Skeletal muscle satellite cell (primary cell): ENCODE data around the gene PDGFRB.

Experiments
- H3K27me3 ChIP-seq: 2 replicates; pipeline ENCODE4 v1.7.0; 2013; ENCODE audit warnings: low read length; ENCODE audit not compliant: control insufficient read depth, insufficient read depth
- H3K36me3 ChIP-seq: 2 replicates; pipeline ENCODE4 v1.7.0; 2013; ENCODE audit warnings: mild to moderate bottlenecking, control low read depth, low read length; ENCODE audit not compliant: insufficient read depth
- H3K4me1 ChIP-seq: 2 replicates; pipeline ENCODE4 v1.7.0; 2013; ENCODE audit warnings: low read length; ENCODE audit not compliant: control insufficient read depth, insufficient read depth
- H3K4me2 ChIP-seq: 2 replicates; pipeline ENCODE4 v1.7.0; 2013; ENCODE audit warnings: mild to moderate bottlenecking, low read length
- H3K4me3 ChIP-seq: 2 replicates; pipeline ENCODE4 v1.7.0; 2013; ENCODE audit warnings: low read length
- H3K9ac ChIP-seq: 2 replicates; pipeline ENCODE4 v1.7.0; 2013; ENCODE audit warnings: mild to moderate bottlenecking, low read depth, low read length, moderate library complexity
- H3K9me3 ChIP-seq: replicated peaks from 2 replicates; pipeline ENCODE4 v1.7.0; 2013; ENCODE audit warnings: mild to moderate bottlenecking, control low read depth, low read length

PDGFRB gene

GRCh38 chr5:150180241-150181026 lies 24.8 kb upstream of the PDGFRB start:
- no peaks in the 10 kb centered on the region for H3K36me3 ChIP-seq
- H3K9me3 ChIP-seq = no peaks in the 10 kb centered on the region
- H3K27me3 ChIP-seq = peaks cover 19% of the 10 kb centered on the region
- no peak overlapping the region for H3K4me2 ChIP-seq
- H3K4me1 ChIP-seq = peaks cover 11% of the 10 kb centered on the region
- no peak overlapping the region for H3K9ac ChIP-seq
- no peak overlapping the region for H3K4me3 ChIP-seq

DNA sequence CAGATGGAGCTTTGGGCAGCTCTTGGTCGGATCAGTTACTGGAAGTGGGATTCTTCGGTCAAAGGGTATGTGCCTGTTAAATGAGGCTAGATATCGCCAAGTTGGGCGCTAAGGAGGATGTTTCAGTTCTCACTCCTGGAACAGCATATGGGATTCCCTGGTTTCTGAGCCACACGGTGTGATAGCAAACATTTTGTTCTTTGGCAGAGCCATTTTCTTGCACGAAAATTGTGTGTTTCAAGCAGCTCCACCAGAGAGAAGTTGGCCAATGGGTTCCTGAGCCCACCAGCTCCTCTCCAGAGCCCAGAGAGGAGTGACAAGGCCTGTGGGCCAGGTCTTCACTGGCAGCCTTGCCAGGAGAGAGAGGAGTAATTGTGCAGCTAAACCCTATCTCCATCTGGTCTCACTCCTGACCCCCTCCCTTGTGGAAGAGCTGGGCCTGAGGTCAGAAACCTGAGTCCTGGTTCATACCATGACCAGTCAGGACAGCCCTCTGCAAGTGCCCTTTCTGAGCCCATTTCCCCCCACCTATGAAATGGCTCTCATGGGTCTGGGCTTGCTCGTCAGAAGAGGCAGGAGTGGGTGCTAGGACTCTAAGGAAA lies 23.5 kb upstream of the PDGFRB start:
- H3K27me3 ChIP-seq = peaks cover 11% of the 10 kb centered on the region
- H3K4me1 ChIP-seq = peaks cover 11% of the 10 kb centered on the region
- H3K36me3 ChIP-seq = no peaks in the 10 kb centered on the region
- no peak overlapping the region for H3K4me3 ChIP-seq
- no peak overlapping the region for H3K9ac ChIP-seq
- no peak overlapping the region for H3K4me2 ChIP-seq
- no peaks in the 10 kb centered on the region for H3K9me3 ChIP-seq

- Histone ChIP-seq H3K9ac (no peak overlapping the region), H3K27me3 (peaks cover 13% of the 10 kb centered on the region), H3K4me3 (no peak overlapping the region)
These were observed 22.6 kb upstream of the PDGFRB start for GRCh38 chr5:150178262-150178661.

GRCh38 chr5:150177721-150178120 lies 22.1 kb upstream of the PDGFRB start:
- Histone ChIP-seq H3K4me2 (no peak overlapping the region), H3K9ac (no peak overlapping the region), H3K4me3 (no peak overlapping the region), H3K36me3 (no peaks in the 10 kb centered on the region), H3K9me3 (no peaks in the 10 kb centered on the region), H3K27me3 (peaks cover 14% of the 10 kb centered on the region), H3K4me1 (peaks cover 11% of the 10 kb centered on the region)

More at GRCh38 chr5:150178262-150178661, 22.6 kb upstream of the PDGFRB start:
- H3K9me3 ChIP-seq = no peaks in the 10 kb centered on the region
- no peaks in the 10 kb centered on the region for H3K36me3 ChIP-seq
- peaks cover 11% of the 10 kb centered on the region for H3K4me1 ChIP-seq
- no peak overlapping the region for H3K4me2 ChIP-seq

GRCh38 chr5:150176745-150177477 lies 21.3 kb upstream of the PDGFRB start:
- Histone ChIP-seq H3K4me1 (peaks cover 11% of the 10 kb centered on the region), H3K9ac (no peak overlapping the region), H3K36me3 (no peaks in the 10 kb centered on the region), H3K27me3 (peaks cover 14% of the 10 kb centered on the region), H3K9me3 (no peaks in the 10 kb centered on the region), H3K4me2 (no peak overlapping the region), H3K4me3 (no peak overlapping the region)

GRCh38 chr5:150175536-150175935 lies 19.9 kb upstream of the PDGFRB start:
- H3K9me3 ChIP-seq = no peaks in the 10 kb centered on the region
- no peak overlapping the region for H3K4me3 ChIP-seq
- peaks cover 5% of the 10 kb centered on the region for H3K4me1 ChIP-seq
- no peak overlapping the region for H3K9ac ChIP-seq
- H3K36me3 ChIP-seq = no peaks in the 10 kb centered on the region
- no peak overlapping the region for H3K4me2 ChIP-seq
- peaks cover 21% of the 10 kb centered on the region for H3K27me3 ChIP-seq

GRCh38 chr5:150175076-150175475 lies 19.4 kb upstream of the PDGFRB start:
- H3K4me1 ChIP-seq = peaks cover under 1% of the 10 kb centered on the region
- H3K9me3 ChIP-seq = no peaks in the 10 kb centered on the region
- no peaks in the 10 kb centered on the region for H3K36me3 ChIP-seq
- H3K27me3 ChIP-seq = peaks cover 25% of the 10 kb centered on the region
- no peak overlapping the region for H3K4me3 ChIP-seq
- H3K4me2 ChIP-seq = no peak overlapping the region
- no peak overlapping the region for H3K9ac ChIP-seq

DNA sequence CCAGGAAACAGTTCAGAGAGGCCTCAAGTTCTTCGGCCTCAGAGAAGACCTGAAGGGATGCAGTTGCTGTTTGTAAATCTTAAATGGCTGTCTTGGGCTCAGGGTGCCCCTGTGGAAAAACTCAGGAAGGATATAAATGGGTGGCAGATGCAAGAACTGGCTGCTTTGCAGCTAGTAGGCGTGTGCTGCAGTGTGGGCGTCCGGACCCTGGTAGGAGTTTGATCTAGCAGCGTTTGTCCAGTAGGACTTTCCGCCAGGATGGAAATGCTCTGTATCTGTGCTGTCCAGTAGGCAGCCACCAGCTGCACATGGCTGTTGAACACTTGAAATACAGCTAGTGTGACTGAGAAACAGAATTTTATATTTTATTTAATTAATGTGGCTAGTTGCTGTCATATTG lies 18.6 kb upstream of the PDGFRB start:
- H3K9ac ChIP-seq = no peak overlapping the region
- no peaks in the 10 kb centered on the region for H3K4me1 ChIP-seq
- no peaks in the 10 kb centered on the region for H3K36me3 ChIP-seq
- no peaks in the 10 kb centered on the region for H3K9me3 ChIP-seq
- H3K4me2 ChIP-seq = no peak overlapping the region
- H3K4me3 ChIP-seq = no peak overlapping the region
- H3K27me3 ChIP-seq = peaks cover 33% of the 10 kb centered on the region

GRCh38 chr5:150173161-150173560 lies 17.5 kb upstream of the PDGFRB start:
- no peak overlapping the region for H3K4me3 ChIP-seq
- H3K4me2 ChIP-seq = no peak overlapping the region
- H3K27me3 ChIP-seq = peaks cover 42% of the 10 kb centered on the region
- no peak overlapping the region for H3K9ac ChIP-seq
- H3K36me3 ChIP-seq = no peaks in the 10 kb centered on the region
- no peaks in the 10 kb centered on the region for H3K9me3 ChIP-seq
- no peaks in the 10 kb centered on the region for H3K4me1 ChIP-seq

GRCh38 chr5:150172556-150172955 lies 16.9 kb upstream of the PDGFRB start:
- no peak overlapping the region for H3K9ac ChIP-seq
- no peak overlapping the region for H3K4me2 ChIP-seq
- no peaks in the 10 kb centered on the region for H3K9me3 ChIP-seq
- H3K4me3 ChIP-seq = no peak overlapping the region
- H3K4me1 ChIP-seq = no peaks in the 10 kb centered on the region
- peaks cover 42% of the 10 kb centered on the region for H3K27me3 ChIP-seq
- no peaks in the 10 kb centered on the region for H3K36me3 ChIP-seq

GRCh38 chr5:150172145-150172544 lies 16.5 kb upstream of the PDGFRB start:
- H3K4me2 ChIP-seq = no peak overlapping the region
- H3K36me3 ChIP-seq = no peaks in the 10 kb centered on the region
- no peaks in the 10 kb centered on the region for H3K9me3 ChIP-seq
- H3K27me3 ChIP-seq = peaks cover 42% of the 10 kb centered on the region
- H3K4me3 ChIP-seq = no peak overlapping the region
- no peak overlapping the region for H3K9ac ChIP-seq
- H3K4me1 ChIP-seq = no peaks in the 10 kb centered on the region
